Measurements from ENCODE around the gene KCTD3.

KCTD3 gene

GRCh38 chr1:215606564-215607168, 39.6 kb downstream of the KCTD3 start:
- FAIRE-seq: peak; percentile 78

DNA sequence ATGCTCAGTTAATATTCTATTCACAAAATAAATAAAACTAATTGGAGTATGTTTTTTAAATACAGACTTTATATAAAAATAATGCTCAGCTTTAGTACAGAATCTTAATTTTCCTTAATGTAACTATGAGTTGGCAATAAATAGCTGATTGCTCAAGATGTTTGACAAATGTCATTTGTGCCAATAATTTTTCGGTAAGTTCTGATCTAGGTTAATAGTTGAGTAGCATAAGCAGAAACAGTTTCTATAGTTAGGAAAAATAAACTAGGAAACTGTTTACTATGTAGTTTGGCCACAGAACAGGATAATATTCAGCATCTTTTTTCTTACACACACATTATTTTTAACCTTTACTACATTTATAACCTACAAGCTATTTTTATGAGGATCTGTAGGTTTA, 40.3 kb downstream of the KCTD3 start:
- no peak for FAIRE-seq

- no peak for FAIRE-seq
Observed at GRCh38 chr1:215608646-215609045, 41.5 kb downstream of the KCTD3 start.

- FAIRE-seq: no peak
Observed at GRCh38 chr1:215612391-215612790, 45.3 kb downstream of the KCTD3 start.

GRCh38 chr1:215617979-215618378, 50.9 kb downstream of the KCTD3 start:
- FAIRE-seq: no peak

DNA sequence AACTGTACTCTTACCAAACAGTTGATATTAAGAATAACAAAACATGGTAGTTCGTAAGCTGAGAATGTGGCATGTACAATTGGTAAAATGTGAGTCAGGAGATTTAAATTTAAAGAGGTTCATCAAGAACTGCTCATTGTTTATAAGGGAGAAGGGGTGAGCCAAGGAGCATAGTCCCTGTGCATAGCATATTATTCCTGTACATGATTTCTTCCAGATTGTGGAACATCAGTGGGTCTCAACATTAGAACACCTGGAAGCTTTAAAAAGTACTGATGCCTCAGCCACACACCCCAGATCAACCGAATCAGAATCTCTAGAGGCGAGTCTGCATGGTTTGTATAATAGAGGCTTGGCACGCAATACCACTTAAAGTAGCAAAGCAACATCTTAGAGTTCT, 56.1 kb downstream of the KCTD3 start:
- FAIRE-seq: no peak

GRCh38 chr1:215625949-215626348, 58.8 kb downstream of the KCTD3 start:
- FAIRE-seq: no peak

DNA sequence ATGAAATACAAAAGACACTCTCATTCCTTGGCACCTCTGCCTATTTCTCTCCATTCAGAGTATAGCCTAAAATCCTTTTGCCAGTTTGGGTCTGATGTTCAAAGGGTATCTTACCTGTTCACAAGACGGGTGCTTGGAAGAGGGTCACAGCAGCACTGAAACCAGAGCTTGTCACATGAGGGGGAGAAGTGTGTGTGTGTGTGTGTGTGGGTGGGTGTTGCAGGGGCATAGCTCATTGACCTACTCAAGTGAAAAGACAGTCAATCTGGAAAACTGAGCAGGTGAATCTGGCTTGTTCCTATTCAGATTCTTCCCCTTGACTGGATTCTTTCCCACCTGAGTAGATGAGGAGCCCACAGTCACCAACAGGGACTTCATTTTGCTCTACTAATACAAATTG, 63.9 kb downstream of the KCTD3 start:
- FAIRE-seq: no peak

- no peak for FAIRE-seq
Observed at GRCh38 chr1:215631489-215631888, 64.4 kb downstream of the KCTD3 start.

GRCh38 chr1:215635827-215636226, 68.7 kb downstream of the KCTD3 start:
- no peak for FAIRE-seq

DNA sequence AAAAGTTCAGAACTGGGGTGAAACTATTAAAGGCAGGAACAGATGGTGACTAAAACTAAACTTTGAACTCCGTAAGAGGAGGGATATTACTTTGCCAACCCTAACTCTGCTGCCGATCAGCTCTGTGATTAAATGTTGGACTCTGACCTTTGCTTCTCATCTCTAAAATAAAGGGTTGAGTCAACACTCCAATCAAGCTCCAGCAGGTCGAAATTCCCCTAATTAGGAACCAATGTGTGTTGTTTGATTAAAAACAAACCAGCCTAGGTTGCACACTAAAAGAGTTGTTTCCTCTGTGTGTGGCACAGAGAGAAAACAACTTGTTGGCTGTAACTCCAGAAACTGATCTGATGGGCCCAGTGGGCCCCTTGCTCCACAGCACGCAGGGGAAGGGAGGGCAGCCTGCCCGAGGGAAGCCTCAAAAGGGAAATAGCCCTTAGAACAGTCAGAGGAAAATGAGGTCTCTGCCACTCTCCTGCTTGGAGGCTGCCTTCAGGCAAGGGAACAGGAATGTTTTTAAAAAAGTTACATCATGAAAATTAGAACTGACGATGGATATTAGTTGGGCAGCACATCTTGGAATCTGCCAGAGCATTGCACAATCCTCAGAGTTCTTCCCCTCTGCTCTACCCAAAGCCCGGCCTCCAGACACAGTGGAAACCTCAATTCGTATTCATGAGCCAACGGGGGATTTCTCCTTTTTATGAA, 69.3 kb downstream of the KCTD3 start:
- FAIRE-seq: no peak

GRCh38 chr1:215637041-215637573, 70.0 kb downstream of the KCTD3 start:
- FAIRE-seq: no peak

DNA sequence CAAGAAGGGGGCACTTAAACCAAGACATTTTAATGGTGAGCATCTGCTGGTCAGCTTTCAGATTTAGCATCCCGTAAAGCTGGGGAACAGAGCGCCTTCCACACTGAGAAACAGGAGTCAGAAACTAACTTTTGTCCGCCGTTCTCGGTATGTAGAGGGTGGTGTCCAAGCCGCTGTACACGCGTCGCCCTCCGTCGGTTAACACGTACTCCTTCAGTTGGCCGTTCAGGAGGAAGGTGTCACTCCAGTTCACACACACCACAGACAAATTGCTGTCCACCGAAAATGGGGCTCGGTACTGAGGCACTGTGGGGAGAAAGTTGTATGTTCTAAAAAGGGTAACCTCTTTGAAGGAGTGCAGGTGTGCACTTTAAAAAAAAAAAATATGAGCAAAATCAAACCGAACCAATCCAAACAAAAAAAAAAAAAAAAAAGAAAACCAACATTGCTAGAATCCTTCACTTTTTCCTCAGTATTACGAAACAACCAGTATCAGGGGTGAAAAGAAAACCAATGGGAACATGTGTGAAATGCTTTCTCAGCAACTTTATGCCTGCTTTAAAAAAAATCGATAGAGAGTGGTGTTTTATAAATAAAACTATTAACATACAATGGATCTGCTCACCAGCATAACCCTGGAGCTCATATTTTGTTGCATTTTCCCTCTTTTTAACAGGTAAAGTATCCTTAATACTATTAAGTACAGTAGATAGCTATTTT, 73.5 kb downstream of the KCTD3 start:
- FAIRE-seq: no peak

DNA sequence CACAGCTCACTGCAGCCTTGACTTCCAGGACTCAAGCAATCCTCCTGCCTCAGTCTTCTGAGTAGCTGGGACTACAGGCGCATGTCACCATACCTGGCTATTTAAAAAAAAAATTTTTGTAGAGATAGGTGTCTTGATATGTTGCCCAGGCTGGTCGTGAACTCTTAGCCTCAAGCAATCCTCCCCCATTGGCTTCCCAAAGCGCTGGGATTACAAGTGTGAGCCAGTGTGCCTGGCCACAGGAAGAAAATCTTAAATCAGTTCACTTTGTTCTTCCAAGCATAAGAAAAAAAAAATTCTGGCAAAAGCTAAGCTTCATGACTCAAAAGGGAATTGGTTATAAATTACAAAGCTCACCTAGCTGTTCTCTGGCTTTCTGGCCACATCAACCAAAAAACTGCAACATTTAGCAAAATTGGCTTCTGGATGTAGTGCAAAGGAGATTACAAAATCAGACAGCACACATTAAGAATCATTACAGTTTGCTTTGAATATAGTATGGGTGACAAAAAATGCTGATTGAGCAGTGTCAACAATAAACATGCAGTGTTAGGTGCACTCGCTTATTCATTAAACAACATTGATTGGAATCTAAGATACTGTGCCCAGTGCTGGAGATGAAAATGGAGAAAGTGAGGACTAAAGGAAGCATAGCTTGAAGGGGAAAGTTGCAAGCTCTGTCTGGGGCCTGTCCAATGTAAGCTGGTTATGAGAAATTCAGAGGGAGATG, 76.7 kb downstream of the KCTD3 start:
- FAIRE-seq: no peak

DNA sequence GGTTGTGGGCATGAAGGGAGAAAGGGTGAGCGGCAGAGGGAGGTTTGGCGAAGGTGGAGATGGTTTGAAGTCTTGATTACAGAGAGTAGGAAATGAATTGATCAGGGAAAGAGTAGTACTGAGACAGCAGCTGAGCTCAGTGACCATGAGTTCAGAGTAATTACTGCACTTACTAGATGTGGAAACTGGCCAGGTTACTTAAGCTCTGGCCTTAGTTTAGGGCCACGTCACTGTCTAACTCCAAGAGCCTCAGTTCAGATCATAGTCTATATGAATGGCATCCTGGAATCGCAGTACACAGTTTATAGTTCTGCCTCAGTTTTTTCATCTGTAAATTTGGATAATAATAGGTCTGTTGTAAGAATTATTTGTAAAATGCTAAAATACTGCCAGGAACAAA, 78.1 kb downstream of the KCTD3 start:
- FAIRE-seq: no peak

GRCh38 chr1:215645861-215646260, 78.8 kb downstream of the KCTD3 start:
- no peak for FAIRE-seq

GRCh38 chr1:215647738-215648137, 80.6 kb downstream of the KCTD3 start:
- FAIRE-seq: no peak

DNA sequence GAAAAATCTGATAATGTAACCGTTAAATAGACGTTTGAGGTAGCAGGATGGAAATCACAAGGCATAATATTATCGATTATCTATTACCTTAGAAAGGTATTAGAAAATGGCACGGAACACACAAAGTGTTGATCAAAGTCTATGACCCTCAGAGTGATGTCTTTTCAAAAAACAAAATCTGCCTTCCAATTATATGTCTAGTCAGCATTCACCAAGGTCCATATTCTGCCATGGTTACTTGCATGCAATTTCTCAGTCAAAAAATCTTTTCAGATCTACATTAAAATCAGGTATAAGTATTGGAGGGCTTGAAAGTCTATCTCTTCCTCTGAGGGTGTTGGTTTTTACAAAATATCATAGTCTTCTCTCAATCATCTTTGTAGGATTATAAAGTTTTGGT, 81.9 kb downstream of the KCTD3 start:
- no peak for FAIRE-seq

DNA sequence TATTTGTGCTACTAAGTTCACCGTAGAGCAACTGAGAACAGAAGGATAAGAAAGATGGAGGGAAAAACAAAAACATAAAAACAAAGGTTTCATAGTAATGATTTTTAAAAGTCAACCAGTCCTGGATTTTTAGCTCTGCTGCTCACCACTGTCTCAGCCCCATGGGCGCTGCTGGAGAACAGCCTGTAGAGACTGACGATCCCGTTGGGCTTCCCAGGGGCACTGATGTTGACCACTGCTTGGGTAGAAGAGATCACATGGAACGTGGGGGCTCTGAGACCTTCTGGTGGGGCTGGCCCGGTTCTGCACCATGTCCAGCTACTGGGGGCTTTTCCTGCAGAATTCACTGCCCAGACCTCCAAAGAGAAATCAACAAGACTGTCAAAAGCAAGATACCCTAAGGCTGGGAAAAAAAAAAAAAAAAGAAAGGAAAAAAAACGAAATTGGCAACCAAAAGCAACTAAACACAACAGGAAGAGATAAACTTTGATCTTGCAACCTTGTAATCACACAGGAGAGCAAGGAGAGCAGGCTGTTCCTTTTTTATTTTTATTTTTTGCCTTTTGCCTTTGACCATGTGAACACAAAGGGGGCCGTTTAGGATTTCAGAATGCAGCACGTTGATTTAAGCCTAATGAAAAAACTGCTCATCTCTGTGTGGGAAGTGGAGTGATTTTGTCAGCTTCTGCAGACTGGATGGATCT, 83.5 kb downstream of the KCTD3 start:
- no peak for FAIRE-seq

- FAIRE-seq: no peak
Observed at GRCh38 chr1:215651867-215652266, 84.8 kb downstream of the KCTD3 start.

GRCh38 chr1:215652371-215652770, 85.3 kb downstream of the KCTD3 start:
- no peak for FAIRE-seq

GRCh38 chr1:215657047-215657446, 89.9 kb downstream of the KCTD3 start:
- no peak for FAIRE-seq

DNA sequence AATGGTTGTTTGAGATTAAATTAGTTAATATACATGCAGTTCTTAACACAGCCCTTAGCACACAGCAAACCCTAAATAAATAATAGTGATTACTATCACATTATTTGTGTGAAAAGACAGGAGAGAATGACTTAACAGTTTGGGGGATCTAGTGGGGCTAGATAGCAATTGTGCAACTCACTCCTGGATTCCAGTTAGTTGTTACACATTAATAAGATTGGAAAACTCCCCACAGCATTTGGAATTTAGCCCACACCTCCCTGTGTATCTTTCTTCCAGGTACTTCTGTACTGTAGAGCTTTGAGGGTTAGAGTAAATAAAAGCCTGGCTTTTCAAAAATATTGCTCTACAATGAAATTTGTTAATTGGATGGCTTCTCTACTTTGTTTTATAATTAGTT, 93.2 kb downstream of the KCTD3 start:
- FAIRE-seq: no peak
